Activated T-cell treated with anti-CD3 and anti-CD28 coated beads for 48 hours (primary cell): Measurements from ENCODE around the gene RFX1.
A peak's percentile ranks its signal among the peaks of the same experiment; 100 is the strongest.

Experiments
- DNase-seq: peaks from one replicate; pipeline ENCODE4 v3.0.0-alpha.2; 2020; ENCODE audit warnings: low read depth

Gene RFX1

DNA sequence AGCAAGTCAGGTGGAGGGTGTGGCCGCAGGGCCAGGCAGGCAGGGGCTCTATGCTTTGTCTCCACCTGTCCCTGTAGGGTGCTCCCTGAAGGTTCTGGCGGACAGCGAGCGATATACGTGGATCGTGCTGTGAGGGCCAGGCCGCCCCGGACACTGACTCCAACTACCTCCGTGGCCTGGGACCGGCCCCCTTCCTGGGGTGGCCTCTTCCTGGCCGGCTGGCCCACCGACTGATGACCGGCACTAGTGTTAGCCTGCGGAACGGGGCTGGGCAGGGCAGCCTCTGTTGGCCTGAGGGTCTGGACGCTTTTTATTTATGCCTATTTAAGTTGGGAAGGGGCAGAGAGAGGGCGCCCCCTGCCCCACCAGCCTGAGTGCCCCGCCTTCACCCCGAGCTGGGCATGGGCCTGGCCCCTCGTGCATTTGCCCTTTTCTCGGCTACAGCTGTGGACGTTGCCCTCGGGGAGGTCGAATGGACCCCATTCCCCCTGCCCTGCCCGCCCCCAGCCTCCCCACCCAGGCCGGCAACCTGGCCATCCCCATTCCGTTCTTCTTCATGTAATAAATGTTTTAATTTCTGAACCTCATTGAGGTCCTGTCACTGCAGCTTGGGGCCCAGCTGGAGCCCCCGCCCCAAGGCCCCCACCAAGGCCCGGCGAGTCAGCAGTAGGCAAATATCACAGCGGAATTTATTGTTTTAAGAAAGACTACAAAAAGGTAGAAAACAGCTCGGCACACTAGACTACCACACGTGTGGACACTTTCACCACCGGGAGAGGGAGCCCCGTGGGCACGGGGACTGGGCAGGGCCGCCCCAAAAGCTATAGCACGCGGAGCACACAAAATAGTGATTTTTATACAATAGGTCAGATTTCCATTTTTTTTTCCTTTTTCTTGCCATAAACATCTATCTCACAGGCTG is 45.0 kb downstream of the RFX1 start:
- no peak for DNase-seq

GRCh38 chr19:13959962-13960862 is 45.9 kb downstream of the RFX1 start:
- DNase-seq: no peak

DNA sequence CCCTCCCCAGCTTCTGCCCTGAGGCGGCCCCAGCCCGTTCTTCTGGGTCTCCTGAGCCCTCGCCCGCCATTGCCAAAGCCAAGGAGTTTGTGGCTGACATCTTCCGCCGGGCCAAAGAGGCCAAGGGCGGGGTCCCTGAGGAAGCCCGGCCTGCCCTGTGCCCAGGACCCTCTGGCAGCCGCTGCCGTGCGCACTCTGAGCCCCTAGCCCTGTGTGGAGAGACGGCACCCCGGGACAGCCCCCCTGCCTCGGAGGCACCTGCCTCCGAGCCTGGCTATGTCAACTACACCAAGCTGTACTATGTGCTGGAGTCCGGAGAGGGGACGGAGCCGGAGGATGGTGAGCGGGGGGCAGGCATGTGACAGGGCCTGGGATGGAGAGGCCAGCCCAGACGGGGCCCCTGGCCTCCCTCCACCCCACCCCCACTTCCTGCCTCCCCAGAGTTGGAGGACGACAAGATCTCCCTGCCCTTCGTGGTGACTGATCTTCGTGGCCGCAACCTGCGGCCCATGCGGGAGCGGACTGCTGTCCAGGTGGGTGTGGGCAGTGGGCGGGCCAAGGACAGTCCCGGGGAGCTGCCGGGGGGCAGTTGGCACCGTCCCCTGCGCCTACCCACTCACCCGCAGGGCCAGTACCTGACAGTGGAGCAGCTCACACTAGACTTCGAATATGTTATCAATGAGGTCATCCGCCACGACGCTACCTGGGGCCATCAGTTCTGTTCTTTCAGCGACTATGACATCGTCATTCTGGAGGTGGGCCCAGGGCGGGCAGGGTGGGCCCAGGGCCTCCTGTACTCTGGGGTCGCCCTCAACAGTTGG is 46.8 kb downstream of the RFX1 start:
- DNase-seq: no peak

- no peak for DNase-seq
These were observed 48.1 kb downstream of the RFX1 start for GRCh38 chr19:13958043-13958442.

GRCh38 chr19:13957051-13957450 is 49.1 kb downstream of the RFX1 start:
- no peak for DNase-seq

DNA sequence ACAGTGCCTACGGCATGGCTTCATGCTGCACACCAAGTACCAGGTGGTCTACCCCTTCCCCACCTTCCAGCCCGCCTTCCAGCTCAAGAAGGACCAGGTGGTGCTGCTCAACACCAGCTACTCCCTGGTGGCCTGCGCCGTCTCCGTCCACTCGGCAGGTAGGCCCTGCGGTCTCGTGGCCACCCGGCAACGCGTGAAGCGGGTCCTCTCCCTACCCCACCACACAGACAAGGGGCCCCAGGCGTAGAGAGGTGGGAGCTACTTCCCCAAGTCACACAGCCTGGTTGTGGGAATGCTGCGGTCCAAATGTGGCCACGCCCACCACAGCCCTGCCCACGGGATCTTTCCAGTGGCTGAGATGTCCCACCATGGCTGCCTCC is 49.8 kb downstream of the RFX1 start:
- DNase-seq: no peak

- no peak for DNase-seq
These were observed 50.3 kb downstream of the RFX1 start for GRCh38 chr19:13955662-13956364.

DNA sequence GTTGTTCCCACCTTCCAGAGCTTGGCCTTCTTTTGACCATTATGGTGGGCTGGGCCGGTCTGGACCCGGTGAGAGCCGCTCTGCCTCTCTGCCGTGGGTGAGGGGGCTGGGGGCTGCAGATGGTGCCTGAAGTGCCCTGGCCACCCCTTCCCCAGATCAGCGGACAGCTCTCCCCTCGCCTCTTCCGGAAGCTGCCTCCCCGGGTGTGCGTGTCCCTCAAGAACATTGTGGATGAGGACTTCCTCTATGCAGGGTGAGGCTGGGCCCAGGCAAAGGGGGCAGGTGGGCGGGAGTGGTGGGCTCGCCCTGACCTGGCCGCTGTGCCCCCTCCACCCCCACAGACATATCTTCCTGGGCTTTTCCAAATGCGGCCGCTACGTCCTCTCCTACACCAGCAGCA is 51.9 kb downstream of the RFX1 start:
- no peak for DNase-seq

GRCh38 chr19:13952931-13953531 is 53.1 kb downstream of the RFX1 start:
- no peak for DNase-seq

- DNase-seq: peak; percentile 97
These were observed 53.8 kb downstream of the RFX1 start, which contains the start of gene DCAF15 for GRCh38 chr19:13952154-13952930. Gene DCAF15, plus strand, starts transcription at chr19:13952509. Its CDS starts 4 bp downstream, at chr19:13952513.

- no peak for DNase-seq
These were observed 54.3 kb downstream of the RFX1 start for GRCh38 chr19:13951799-13952153.

DNA sequence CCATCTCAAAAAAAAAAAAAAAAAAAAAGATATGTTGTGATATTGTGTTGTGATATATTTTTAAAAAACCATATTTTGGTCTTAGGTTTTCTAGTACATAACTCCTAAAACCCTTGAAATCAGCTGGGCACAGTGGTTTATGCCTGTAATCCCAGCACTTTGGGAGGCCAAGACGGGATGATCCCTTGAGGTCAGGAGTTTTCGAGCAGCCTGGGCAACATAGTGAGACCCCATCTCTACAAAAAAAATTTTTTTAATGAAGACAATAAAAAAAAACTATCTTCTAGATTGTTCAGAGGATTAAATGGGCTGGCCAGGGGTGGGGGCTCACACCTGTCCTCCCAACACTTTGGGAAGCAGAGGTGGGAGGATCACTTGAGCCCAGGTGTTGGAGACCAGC is 55.1 kb downstream of the RFX1 start:
- no peak for DNase-seq

- DNase-seq: no peak
These were observed 59.7 kb downstream of the RFX1 start for GRCh38 chr19:13946414-13946813.

- no peak for DNase-seq
These were observed 64.0 kb downstream of the RFX1 start for GRCh38 chr19:13942023-13942684.

DNA sequence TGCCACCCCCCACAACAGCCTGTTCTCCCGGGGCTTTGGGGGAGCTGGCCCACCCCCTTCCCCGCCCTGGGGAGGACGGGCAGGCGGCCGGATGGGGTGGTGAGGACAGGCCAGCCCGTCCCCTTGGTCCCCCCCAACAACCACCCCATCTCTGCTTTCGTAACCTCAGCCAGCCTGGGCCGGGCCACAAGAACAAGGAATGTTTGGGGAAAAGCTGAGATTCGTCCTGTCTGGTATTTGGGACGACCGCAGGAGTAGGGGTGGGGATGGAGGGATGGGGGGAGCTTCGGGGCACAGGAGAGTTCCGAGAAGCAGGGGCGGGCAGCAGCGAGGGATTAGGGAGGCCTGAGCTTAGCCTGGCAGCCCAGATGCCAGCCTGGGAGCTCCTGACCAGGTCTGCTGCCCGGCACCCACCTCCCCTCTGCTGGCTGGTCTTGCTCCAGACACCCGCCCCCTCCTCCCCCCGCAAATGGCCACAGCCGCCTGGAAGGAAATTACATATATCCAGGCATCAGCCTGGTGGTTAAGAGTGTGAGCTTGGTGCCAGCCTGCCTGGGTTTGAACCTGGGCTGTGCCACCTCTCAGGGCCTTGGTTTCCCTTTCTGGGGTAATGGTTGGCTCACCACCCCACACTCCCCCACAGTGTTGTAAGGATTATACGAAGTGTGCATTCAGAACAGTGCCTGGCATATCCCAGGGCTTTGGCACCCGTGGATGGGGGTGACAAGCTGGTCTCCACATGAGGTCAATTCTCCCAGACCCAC is 67.6 kb downstream of the RFX1 start, which contains the start of gene PODNL1:
PODNL1 (minus strand) TSS at position 117 of the 764 bp plus-strand sequence. CDS start 236 bp downstream, outside the sequence.
- no peak for DNase-seq

- DNase-seq: no peak
These were observed 68.4 kb downstream of the RFX1 start for GRCh38 chr19:13937479-13938300.

DNA sequence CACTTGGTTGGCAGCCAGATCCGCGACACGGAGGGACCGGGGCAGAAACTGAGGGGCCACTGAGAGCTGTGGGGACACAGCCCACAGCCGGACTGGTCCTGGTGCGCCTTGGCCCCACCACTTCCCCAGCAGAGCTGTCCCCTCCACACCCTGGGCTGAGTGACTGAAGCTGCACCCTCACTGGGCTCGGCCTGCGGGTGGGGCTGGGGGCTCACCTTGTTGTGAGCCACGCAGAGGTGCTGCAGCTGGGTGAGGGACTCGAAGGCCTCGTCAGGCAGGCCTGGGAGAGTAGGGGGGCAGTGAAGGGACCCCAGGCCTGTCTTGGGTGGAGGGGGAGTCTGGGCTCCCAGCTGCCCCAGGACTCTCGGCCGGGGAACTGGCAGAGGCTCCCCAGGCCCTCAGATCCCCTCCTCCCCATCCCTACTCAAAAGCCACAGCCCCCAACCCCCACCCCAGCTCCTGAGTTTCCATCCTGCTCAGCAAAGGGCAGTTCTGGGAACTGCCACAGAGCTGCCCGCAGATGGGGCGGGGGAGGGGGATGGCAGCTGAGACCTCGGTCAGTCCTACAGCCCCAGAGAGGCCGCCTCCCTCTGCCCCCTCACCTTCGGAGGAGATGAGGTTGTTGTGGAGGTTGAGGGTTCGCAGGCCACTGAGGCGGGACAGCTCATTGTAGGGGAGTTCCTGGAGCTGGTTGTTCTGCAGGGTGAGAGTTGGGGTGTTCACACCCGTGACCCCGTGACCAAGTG is 70.2 kb downstream of the RFX1 start:
- DNase-seq: no peak
